Neural progenitor cell (in vitro differentiated cells): ENCODE data around the gene C9orf50. TPM values are rescaled to one million over a fixed set of nuclear protein-coding genes. Genes with fewer than 3 reads are reported as not detected.

Experiments
- DNase-seq: peaks from one replicate; pipeline ENCODE4 v3.0.0-alpha.2; 2016; ENCODE audit warnings: low spot score
- H2AFZ ChIP-seq: fragments of 200-600 bp; sonication (generic); replicated peaks from 2 replicates; pipeline ENCODE4 v1.6.1; 2016; ENCODE audit warnings: antibody characterized with exemption
- H3F3A ChIP-seq: fragments of 200-600 bp; sonication (generic); 2 replicates; pipeline ENCODE4 v1.6.1; 2016; ENCODE audit warnings: antibody characterized with exemption, low read depth
- H3K27ac ChIP-seq: fragments of 200-600 bp; sonication (generic); 2 replicates; pipeline ENCODE4 v1.5.1; 2016; ENCODE audit warnings: mild to moderate bottlenecking
- H3K27me3 ChIP-seq: fragments of 200-600 bp; sonication (generic); 2 replicates; pipeline ENCODE4 v1.6.1; 2016; ENCODE audit warnings: mild to moderate bottlenecking, moderate library complexity
- H3K36me3 ChIP-seq: fragments of 200-600 bp; sonication (generic); 2 replicates; pipeline ENCODE4 v1.5.1; 2016
- H3K4me1 ChIP-seq: fragments of 200-600 bp; sonication (generic); 2 replicates; pipeline ENCODE4 v1.6.1; 2016; ENCODE audit warnings: mixed run types
- H3K4me2 ChIP-seq: fragments of 200-600 bp; sonication (generic); 2 replicates; pipeline ENCODE4 v1.6.1; 2016
- H3K4me3 ChIP-seq: fragments of 200-600 bp; sonication (generic); 2 replicates; pipeline ENCODE4 v1.5.1; 2016
- H3K79me2 ChIP-seq: fragments of 200-600 bp; sonication (generic); 2 replicates; pipeline ENCODE4 v1.6.1; 2016; ENCODE audit warnings: low read depth
- H3K9ac ChIP-seq: fragments of 200-600 bp; sonication (generic); 2 replicates; pipeline ENCODE4 v1.6.1; 2016
- H3K9me3 ChIP-seq: fragments of 200-600 bp; sonication (generic); 2 replicates; pipeline ENCODE4 v1.5.1; 2016; ENCODE audit warnings: low read depth
- H4K20me1 ChIP-seq: fragments of 200-600 bp; sonication (generic); 2 replicates; pipeline ENCODE4 v1.6.1; 2016; ENCODE audit warnings: low read depth
- H3K27ac Mint-ChIP-seq: 3 replicates; pipeline ENCODE4 v1.8.0; 2021; ENCODE audit warnings: mixed read lengths
- H3K27me3 Mint-ChIP-seq: 2 replicates; pipeline ENCODE4 v1.8.0; 2022; ENCODE audit warnings: low read depth, mild to moderate bottlenecking, inconsistent platforms, moderate library complexity, mixed read lengths; ENCODE audit not compliant: insufficient read depth
- H3K36me3 Mint-ChIP-seq: 3 replicates; pipeline ENCODE4 v1.8.0; 2021; ENCODE audit warnings: mixed read lengths
- H3K4me1 Mint-ChIP-seq: 3 replicates; pipeline ENCODE4 v1.8.0; 2021; ENCODE audit warnings: mixed read lengths
- H3K4me3 Mint-ChIP-seq: 3 replicates; pipeline ENCODE4 v1.8.0; 2021; ENCODE audit warnings: mild to moderate bottlenecking, moderate library complexity, mixed read lengths
- H3K9me3 Mint-ChIP-seq: 3 replicates; pipeline ENCODE4 v1.8.0; 2020; ENCODE audit warnings: mixed read lengths
- CTCF ChIP-seq: fragments of 200-600 bp; sonication (generic); IDR thresholded peaks from 2 replicates; pipeline ENCODE4 v1.5.1; 2017; ENCODE audit warnings: antibody characterized with exemption, mild to moderate bottlenecking
- EZH2 ChIP-seq: fragments of 200-600 bp; sonication (generic); IDR thresholded peaks from 2 replicates; pipeline ENCODE4 v1.6.1; 2017; ENCODE audit warnings: antibody characterized with exemption, mild to moderate bottlenecking, moderate library complexity
- EZH2phosphoT487 ChIP-seq: fragments of 200-600 bp; sonication (generic); IDR thresholded peaks from 2 replicates; pipeline ENCODE4 v1.6.1; 2017; ENCODE audit warnings: antibody characterized with exemption
- total RNA-seq: library from RNA; depleted of rRNA; stranded (reverse); fragments of >200 nt; gene quantifications from 2 replicates; pipeline ENCODE4 v1.2.3, GENCODE V29; 2015; ENCODE audit warnings: low replicate concordance

Gene C9orf50
- total RNA-seq, 1 donor from 2014 or later, result not detected

- peaks cover 21% of the 10 kb centered on the region for H3K4me1 ChIP-seq
- H2AFZ ChIP-seq, result no peak overlapping the region
- H3K9ac ChIP-seq, result no peak overlapping the region
- Mint-ChIP-seq H3K4me1 (peaks cover 51% of the 10 kb centered on the region), H3K27ac (no peak overlapping the region), H3K9me3 (no peaks in the 10 kb centered on the region), H3K36me3 (no peaks in the 10 kb centered on the region), H3K27me3 (peaks cover 9% of the 10 kb centered on the region), H3K4me3 (no peak overlapping the region)
- H3F3A ChIP-seq, result peaks cover 40% of the 10 kb centered on the region
- no peak for DNase-seq
- peak overlapping the region; percentile 66 for H3K4me3 ChIP-seq
- no peaks in the 10 kb centered on the region for H3K79me2 ChIP-seq
- no peaks in the 10 kb centered on the region for H3K27me3 ChIP-seq
- H3K36me3 ChIP-seq, result no peaks in the 10 kb centered on the region
- TF ChIP-seq EZH2 (no peak), CTCF (no peak), EZH2phosphoT487 (no peak)
- H3K27ac ChIP-seq, result no peak overlapping the region
- H3K9me3 ChIP-seq, result no peaks in the 10 kb centered on the region
- H4K20me1 ChIP-seq, result no peaks in the 10 kb centered on the region
- H3K4me2 ChIP-seq, result peak overlapping the region; percentile 88
These were observed 10.8 kb downstream of the C9orf50 start for GRCh38 chr9:129610213-129610472.

GRCh38 chr9:129609486-129610212 is 11.3 kb downstream of the C9orf50 start:
- peak overlapping the region; percentile 94 for H3K27ac Mint-ChIP-seq

GRCh38 chr9:129608561-129609481 is 12.1 kb downstream of the C9orf50 start:
- Histone ChIP-seq H3K4me3 (no peak overlapping the region), H3K9ac (no peak overlapping the region), H3K4me2 (no peak overlapping the region), H3K27me3 (no peaks in the 10 kb centered on the region), H3K79me2 (no peaks in the 10 kb centered on the region), H2AFZ (no peak overlapping the region), H3K27ac (no peak overlapping the region), H3K36me3 (no peaks in the 10 kb centered on the region), H4K20me1 (no peaks in the 10 kb centered on the region), H3K9me3 (no peaks in the 10 kb centered on the region), H3K4me1 (peaks cover 27% of the 10 kb centered on the region), H3F3A (peaks cover 40% of the 10 kb centered on the region)
- Mint-ChIP-seq H3K36me3 (no peaks in the 10 kb centered on the region), H3K27ac (peak overlapping the region; percentile 90), H3K4me1 (peaks cover 55% of the 10 kb centered on the region), H3K27me3 (peaks cover 9% of the 10 kb centered on the region), H3K4me3 (peak overlapping the region; percentile 30), H3K9me3 (no peaks in the 10 kb centered on the region)
- no peak for TF ChIP-seq CTCF
- TF ChIP-seq EZH2, result no peak
- no peak for TF ChIP-seq EZH2phosphoT487
- no peak for DNase-seq

More at GRCh38 chr9:129609486-129610212, 11.3 kb downstream of the C9orf50 start:
- peaks cover 53% of the 10 kb centered on the region for H3K4me1 Mint-ChIP-seq
- Histone ChIP-seq H3F3A (peaks cover 40% of the 10 kb centered on the region), H3K79me2 (no peaks in the 10 kb centered on the region), H3K36me3 (no peaks in the 10 kb centered on the region), H3K9ac (no peak overlapping the region), H3K27ac (no peak overlapping the region), H3K9me3 (no peaks in the 10 kb centered on the region), H3K4me2 (peak overlapping the region; percentile 88), H3K4me1 (peaks cover 23% of the 10 kb centered on the region), H2AFZ (no peak overlapping the region), H4K20me1 (no peaks in the 10 kb centered on the region), H3K4me3 (peak overlapping the region; percentile 66), H3K27me3 (no peaks in the 10 kb centered on the region)
- TF ChIP-seq CTCF, result no peak
- TF ChIP-seq EZH2phosphoT487, result no peak
- TF ChIP-seq EZH2, result no peak
- peaks cover 9% of the 10 kb centered on the region for H3K27me3 Mint-ChIP-seq
- H3K9me3 Mint-ChIP-seq, result no peaks in the 10 kb centered on the region
- H3K4me3 Mint-ChIP-seq, result peak overlapping the region; percentile 82
- DNase-seq, result peak; percentile 71
- H3K36me3 Mint-ChIP-seq, result no peaks in the 10 kb centered on the region
